Pancreas (tissue), 10 donors: ENCODE data around the gene CD300LD. TPM values are rescaled to one million over a fixed set of nuclear protein-coding genes. Genes with fewer than 3 reads are reported as not detected.

ENCODE experiments used
- ATAC-seq, 4 donors: fragments of 200-7000 bp; cut with Tn5 transposase; one replicate each; pipeline versions ENCODE4 v1.8.0 to v1.9.1; 2020; ENCODE audit warnings: mild to moderate bottlenecking in 4 of 4, moderate library complexity in 4 of 4
- DNase-seq, 6 donors: peaks; one replicate each; pipeline ENCODE4 v3.0.0-alpha.2; 2020
- FAIRE-seq: peaks from 2 replicates; lab custom pipeline; 2012; peaks lifted over from hg19 to GRCh38; lab: Jason Lieb, UNC
- H3K27ac ChIP-seq, 4 donors: fragments of 200-600 bp; sonication (generic); 1 replicate in 3 of 4; 2 replicates in 1 of 4; pipeline versions ENCODE4 v1.5.0 to v1.8.0; 2020
- H3K27me3 ChIP-seq, 4 donors: fragments of 200-600 bp; one replicate each; pipeline ENCODE4 v1.8.0; 2021
- H3K36me3 ChIP-seq, 3 donors: fragments of 200-600 bp; sonication (generic) in 1 of 3; one replicate each; pipeline versions ENCODE4 v1.5.0 to v1.8.0; 2020 to 2021
- H3K4me1 ChIP-seq, 3 donors: fragments of 200-600 bp; one replicate each; pipeline ENCODE4 v1.8.0; 2021
- H3K4me3 ChIP-seq, 4 donors: fragments of 200-600 bp; sonication (generic) in 2 of 4; one replicate each; pipeline versions ENCODE4 v1.5.0 to v1.8.0; 2020 to 2021
- H3K9me3 ChIP-seq, 4 donors: fragments of 200-600 bp; one replicate each; pipeline ENCODE4 v1.8.0; 2021
- WGBS, 2 donors: extraction: QIAGEN DNeasy Blood & Tissue Kit; methylation state at CpG; one replicate each; pipeline ENCODE4 v1.1.7; 2013; 5-methylcytosine and 5-hydroxymethylcytosine counted together
- intact Hi-C, 3 donors: fragments of 100-400 bp; cut with DNase I; formaldehyde crosslinking; loops; one replicate each; pipeline versions ENCODE4 v1.11.1 to v1.14.2; 2022
- polyA plus RNA-seq, 2 donors: library from polyadenylated mRNA; stranded (reverse); fragments of 200-250 nt; gene quantifications; one replicate each; pipeline ENCODE4 v1.2.3, GENCODE V29; 2013
- total RNA-seq, 6 donors: library from RNA; stranded (reverse); fragmentation: NEBNext Ultra II Directional in 4 of 6; extraction: Animal tissue kit (Norgen Biotek cat#: 25700) in 4 of 6; gene quantifications; one replicate each; pipeline versions ENCODE4 v1.2.1 to v1.2.4, GENCODE V29; 2021 to 2023
- TF ChIP-seq, protein P1 (sequence below), 4 donors: fragments of 200-600 bp; sonication (generic) in 3 of 4; IDR thresholded peaks; one replicate each; pipeline versions ENCODE4 v1.5.0 to v1.8.0; 2021; ENCODE audit warnings: antibody characterized with exemption in 4 of 4
- donor health status: healthy with polysubstance abuse.
- donor health status: DM: no; HTN: no; CAD: no; lungs with moderate emphysema.
- donor health status: DM: no; HTN: no; CAD: no.
- donor health status: control.
- donor health status: control.
- donor health status: Bipolar disorder and iron deficiency.
- donor health status: DM: yes; HTN: yes; CAD: no.
- donor health status: DM: no; HTN: no; CAD: no.
- donor health status: DM: no; HTN: no; CAD: no.
- donor health status: DM: yes; HTN: yes; CAD: no.

Gene CD300LD
- total and polyA plus RNA-seq, 8 donors = not detected

DNA sequence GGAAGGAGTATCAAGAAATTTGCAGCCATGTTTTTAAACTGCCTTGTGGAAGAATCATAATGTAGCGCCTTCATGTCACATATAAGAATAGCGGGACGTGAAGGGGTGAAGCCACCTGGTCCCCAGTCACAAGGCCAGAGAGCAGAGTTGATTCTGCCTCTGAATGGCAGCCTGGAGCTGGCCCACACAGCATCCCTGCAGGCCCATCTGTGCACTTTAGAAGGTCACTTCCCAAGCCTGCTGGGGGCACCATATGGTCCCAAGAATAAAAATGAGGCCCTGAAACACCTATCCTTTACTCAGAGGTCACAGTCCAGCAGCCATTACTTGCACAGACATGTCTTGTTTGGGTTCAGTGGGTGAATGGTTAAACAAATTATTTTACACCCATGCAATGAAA, 16.4 kb upstream of the CD300LD start:
- ATAC-seq = no peak

DNA sequence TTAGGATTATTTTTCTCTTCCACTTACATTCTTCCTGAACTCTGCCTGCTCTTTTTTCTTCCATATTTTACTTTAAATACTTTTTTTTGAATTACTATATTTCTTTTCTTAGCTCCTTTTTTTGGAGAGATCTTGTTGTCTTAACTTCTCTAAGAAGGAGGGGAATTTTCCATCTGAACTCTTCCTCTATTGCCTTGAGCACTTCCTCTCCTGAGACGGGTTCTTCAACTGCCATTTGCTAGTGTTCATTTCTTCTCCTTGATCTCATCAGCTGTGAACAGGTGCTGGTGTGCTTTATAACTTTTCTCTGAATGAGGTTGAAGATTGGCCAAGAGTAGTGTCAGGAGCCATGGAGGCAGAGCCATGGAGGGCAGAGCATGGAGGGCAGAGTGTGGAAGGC, 15.1 kb upstream of the CD300LD start:
- FAIRE-seq = no peak
- no peaks in the 10 kb centered on the region for H3K4me1 ChIP-seq
- intact Hi-C loops = no loop called here
- no peaks in the 10 kb centered on the region for H3K36me3 ChIP-seq
- WGBS, 2 donors = 39 to 42% methylated on average over 1 of the region's 1 CpG
- TF ChIP-seq, protein P1, sequence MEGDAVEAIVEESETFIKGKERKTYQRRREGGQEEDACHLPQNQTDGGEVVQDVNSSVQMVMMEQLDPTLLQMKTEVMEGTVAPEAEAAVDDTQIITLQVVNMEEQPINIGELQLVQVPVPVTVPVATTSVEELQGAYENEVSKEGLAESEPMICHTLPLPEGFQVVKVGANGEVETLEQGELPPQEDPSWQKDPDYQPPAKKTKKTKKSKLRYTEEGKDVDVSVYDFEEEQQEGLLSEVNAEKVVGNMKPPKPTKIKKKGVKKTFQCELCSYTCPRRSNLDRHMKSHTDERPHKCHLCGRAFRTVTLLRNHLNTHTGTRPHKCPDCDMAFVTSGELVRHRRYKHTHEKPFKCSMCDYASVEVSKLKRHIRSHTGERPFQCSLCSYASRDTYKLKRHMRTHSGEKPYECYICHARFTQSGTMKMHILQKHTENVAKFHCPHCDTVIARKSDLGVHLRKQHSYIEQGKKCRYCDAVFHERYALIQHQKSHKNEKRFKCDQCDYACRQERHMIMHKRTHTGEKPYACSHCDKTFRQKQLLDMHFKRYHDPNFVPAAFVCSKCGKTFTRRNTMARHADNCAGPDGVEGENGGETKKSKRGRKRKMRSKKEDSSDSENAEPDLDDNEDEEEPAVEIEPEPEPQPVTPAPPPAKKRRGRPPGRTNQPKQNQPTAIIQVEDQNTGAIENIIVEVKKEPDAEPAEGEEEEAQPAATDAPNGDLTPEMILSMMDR (IDR thresholded peaks at IDR 0.05) = no peak
- DNase-seq = no peak
- H3K27ac ChIP-seq = no peak overlapping the region
- no peaks in the 10 kb centered on the region for H3K9me3 ChIP-seq
- no peak for ATAC-seq
- no peak overlapping the region for H3K4me3 ChIP-seq
- H3K27me3 ChIP-seq = no peaks in the 10 kb centered on the region

More for the DNA sequence above, 16.4 kb upstream of the CD300LD start:
- H3K4me3 ChIP-seq = no peak overlapping the region
- H3K4me1 ChIP-seq = no peaks in the 10 kb centered on the region
- no peaks in the 10 kb centered on the region for H3K9me3 ChIP-seq
- no peak for FAIRE-seq
- H3K27me3 ChIP-seq = no peaks in the 10 kb centered on the region
- intact Hi-C loops = no loop called here
- WGBS, 2 donors = 91 to 94% methylated on average over 3 of the region's 3 CpGs
- DNase-seq = no peak
- TF ChIP-seq, protein P1 (IDR thresholded peaks at IDR 0.05) = no peak
- H3K27ac ChIP-seq = no peak overlapping the region
- H3K36me3 ChIP-seq = no peaks in the 10 kb centered on the region

DNA sequence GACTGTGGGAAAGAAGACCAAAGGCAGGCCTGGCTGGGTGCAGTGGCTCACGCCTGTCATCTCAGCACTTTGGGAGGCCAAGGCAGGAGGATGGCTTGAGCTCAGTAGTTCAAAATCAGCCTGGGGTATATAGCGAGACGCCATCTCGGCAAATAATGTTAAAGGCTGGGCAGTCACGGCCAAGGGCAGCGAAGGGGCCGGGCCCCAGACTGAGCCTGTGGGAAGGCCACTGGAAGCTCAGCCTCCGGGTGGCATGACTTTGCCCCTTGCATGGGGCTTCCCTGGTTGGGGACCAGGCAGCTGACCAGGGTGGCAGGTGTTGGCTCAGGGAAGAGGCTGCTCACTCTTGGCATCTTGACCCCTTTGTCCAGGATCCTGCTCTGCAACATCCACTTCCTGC, 14.0 kb upstream of the CD300LD start:
- Histone ChIP-seq H3K27ac (no peak overlapping the region), H3K4me1 (no peaks in the 10 kb centered on the region), H3K9me3 (no peaks in the 10 kb centered on the region), H3K4me3 (no peak overlapping the region), H3K36me3 (no peaks in the 10 kb centered on the region), H3K27me3 (no peaks in the 10 kb centered on the region)
- DNase-seq = no peak
- no peak for FAIRE-seq
- ATAC-seq = no peak
- 73 to 78% methylated on average over 8 of the region's 8 CpGs for WGBS, 2 donors
- TF ChIP-seq, protein P1 (IDR thresholded peaks at IDR 0.05) = no peak
- intact Hi-C loops = no loop called here

DNA sequence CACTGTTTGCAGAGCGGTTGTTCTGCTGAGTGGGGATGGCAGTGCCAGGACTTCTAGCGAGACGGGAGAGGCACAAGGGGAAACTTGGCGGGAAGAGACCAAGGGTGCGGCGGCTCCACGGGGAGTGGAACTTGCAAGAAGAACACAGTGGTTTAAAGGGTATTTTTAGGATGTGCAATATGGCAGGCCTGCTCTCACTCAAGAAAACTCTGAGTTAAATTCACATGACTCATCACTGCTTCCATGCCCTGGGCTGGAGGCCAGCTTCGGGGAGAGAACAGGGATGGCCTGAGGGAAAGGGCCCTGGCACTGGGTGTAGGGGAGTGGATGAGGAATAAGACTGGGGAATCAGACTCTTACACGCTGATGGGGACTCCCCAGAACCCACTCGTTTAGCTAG, 13.3 kb upstream of the CD300LD start:
- no peak overlapping the region for H3K27ac ChIP-seq
- TF ChIP-seq, protein P1 (IDR thresholded peaks at IDR 0.05) = no peak
- H3K27me3 ChIP-seq = no peaks in the 10 kb centered on the region
- intact Hi-C loops = no loop called here
- H3K36me3 ChIP-seq = no peaks in the 10 kb centered on the region
- DNase-seq (no peak), FAIRE-seq (no peak), ATAC-seq (peak in 3 of 4 donors; percentile 33 to 65 (median 40))
- no peaks in the 10 kb centered on the region for H3K4me1 ChIP-seq
- WGBS, 2 donors = 43 to 63% methylated on average over 10 of the region's 10 CpGs
- no peaks in the 10 kb centered on the region for H3K9me3 ChIP-seq
- H3K4me3 ChIP-seq = no peak overlapping the region

DNA sequence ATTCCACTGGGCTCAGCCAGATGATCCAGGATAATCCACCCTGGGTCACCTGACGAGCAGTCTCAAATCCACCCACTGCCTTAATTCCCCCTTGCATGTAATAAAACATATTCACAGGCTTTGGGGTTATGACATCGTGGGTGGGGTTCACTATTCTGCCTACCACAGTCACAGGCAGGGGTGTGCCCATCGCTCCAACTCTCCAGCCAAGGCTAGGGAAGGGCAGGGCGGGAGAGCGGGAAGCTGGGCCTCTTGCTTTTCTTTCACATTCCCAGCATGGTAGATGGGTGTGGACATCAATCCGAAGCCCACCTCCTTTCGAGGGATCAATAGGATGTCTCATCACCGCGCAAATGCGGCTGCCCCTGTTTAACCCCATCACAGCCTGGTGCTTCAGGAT, 12.7 kb upstream of the CD300LD start:
- Histone ChIP-seq H3K4me1 (no peaks in the 10 kb centered on the region), H3K27ac (no peak overlapping the region), H3K27me3 (no peaks in the 10 kb centered on the region), H3K36me3 (no peaks in the 10 kb centered on the region), H3K4me3 (no peak overlapping the region), H3K9me3 (no peaks in the 10 kb centered on the region)
- intact Hi-C loops = no loop called here
- WGBS, 2 donors = 55 to 56% methylated on average over 10 of the region's 10 CpGs
- TF ChIP-seq, protein P1 (IDR thresholded peaks at IDR 0.05) = no peak
- ATAC-seq (no peak), DNase-seq (no peak), FAIRE-seq (no peak)
